ENCODE measurements around the gene SAE1.

The SAE1 gene

DNA sequence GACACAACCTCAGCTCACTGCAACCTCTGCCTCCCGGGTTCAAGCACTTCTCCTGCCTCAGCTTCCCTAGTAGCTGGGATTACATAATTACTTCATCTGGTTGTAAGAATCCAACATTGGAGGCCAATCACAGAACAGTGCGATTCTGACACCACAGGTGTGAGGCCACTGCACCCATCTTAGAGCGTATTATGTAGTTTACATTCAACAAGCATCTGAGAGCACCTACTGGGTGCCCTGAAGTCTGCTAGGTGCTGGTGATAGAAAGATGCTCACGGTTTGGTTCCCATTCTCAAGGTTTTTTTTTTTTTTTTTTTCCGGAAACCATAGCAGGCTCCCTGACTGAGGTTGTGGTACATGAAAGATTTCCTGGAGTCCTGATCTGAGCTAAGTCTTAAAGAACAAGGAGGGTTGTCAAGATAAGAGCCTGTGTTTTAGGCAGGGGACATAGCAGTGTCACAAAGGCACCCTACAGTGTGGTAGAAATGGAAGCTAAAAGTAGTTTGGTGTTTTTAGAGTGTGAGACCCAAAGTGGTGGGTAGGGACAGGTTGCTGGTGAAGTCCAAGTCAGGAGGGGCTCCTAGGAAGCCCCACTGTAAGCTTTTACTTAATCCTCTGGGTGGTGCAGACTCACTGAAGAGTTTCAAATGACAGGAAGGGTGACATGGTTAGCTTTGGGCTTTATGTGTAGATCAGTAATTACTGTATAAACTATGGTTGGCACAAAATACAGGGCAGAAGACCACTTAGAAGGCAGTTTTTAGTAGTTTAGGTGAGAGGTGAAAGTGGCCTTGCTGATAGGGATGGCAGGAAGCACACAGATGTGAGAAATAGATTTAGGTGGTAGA lies 15.2 kb downstream of the SAE1 start:
- Histone ChIP-seq H3K4me1 (ENCODE audit: control extremely low read depth in 1 of 4, control insufficient read depth in 4 of 4, insufficient read depth in 4 of 4, low read length in 3 of 4) (no peaks in the 10 kb centered on the region), H3K27ac (ENCODE audit: insufficient read depth in 1 of 2, low read depth in 1 of 2, low read length in 2 of 2, poor library complexity in 1 of 2, severe bottlenecking in 2 of 2) (no peak overlapping the region), H3K9me3 (ENCODE audit: control extremely low read depth in 1 of 5, control insufficient read depth in 4 of 5, insufficient read depth in 2 of 5, low read depth in 1 of 5, low read length in 4 of 5) (no peaks in the 10 kb centered on the region), H3K27me3 (replicated peaks in 2 of 5; ENCODE audit: control insufficient read depth in 4 of 5, insufficient read depth in 5 of 5, low read length in 4 of 5) (peaks cover 0 to 2% (median 0%) of the 10 kb centered on the region in 5 experiments), H3K36me3 (ENCODE audit: control insufficient read depth in 4 of 4, insufficient read depth in 4 of 4, low read length in 3 of 4) (peaks cover 11 to 66% (median 39%) of the 10 kb centered on the region in 4 experiments), H3K4me3 (ENCODE audit: control insufficient read depth in 1 of 7, extremely low read depth in 1 of 7, insufficient read depth in 4 of 7, low read depth in 2 of 7, low read length in 6 of 7) (no peak overlapping the region)
- ChIA-PET POLR2A (no interaction called here), CTCF (interaction anchor here (0.6 to 8.5 kb wide), 11 partner anchors 8 to 661 kb away, joined by 3 to 105 read pairs (median 3); partner anchors contain the start of gene ZC3H4)
- DNase-seq: no peak
- 88% methylated on average over 3 of the region's 5 CpGs for WGBS (ENCODE audit: insufficient coverage)

DNA sequence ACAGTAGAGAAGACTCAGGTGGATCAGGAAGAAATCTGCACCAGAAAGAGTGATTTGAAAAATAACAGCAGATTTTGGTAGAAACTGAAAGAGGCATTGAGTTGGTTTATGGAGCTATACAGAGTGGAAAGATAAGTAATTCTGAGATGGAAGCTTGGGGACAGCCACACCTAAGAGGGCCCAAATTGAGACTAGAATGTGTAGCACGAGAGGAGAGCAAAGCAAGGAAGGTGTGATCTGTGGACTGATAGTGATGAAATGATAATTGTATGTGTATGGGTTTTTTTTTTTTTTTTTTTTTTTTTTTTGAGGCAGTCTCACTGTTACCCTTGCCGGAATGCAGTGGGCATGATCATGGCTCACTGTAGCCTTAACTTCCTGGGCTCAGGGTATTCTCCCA lies 16.3 kb downstream of the SAE1 start:
- ChIA-PET POLR2A (interaction anchor here (1.1 kb wide), 1 partner anchor 79 kb away, joined by 3 read pairs; no protein-coding TSS in a partner anchor), CTCF (interaction anchor here (1.2 to 8.5 kb wide), 5 partner anchors 9 to 100 kb away, joined by 3 to 105 read pairs (median 7); partner anchors contain the start of gene ZC3H4)
- peaks cover 0 to 2% (median 0%) of the 10 kb centered on the region in 5 experiments for H3K27me3 ChIP-seq (replicated peaks in 2 of 5; ENCODE audit: control insufficient read depth in 4 of 5, insufficient read depth in 5 of 5, low read length in 4 of 5)
- no peak overlapping the region for H3K27ac ChIP-seq (ENCODE audit: insufficient read depth in 1 of 2, low read depth in 1 of 2, low read length in 2 of 2, poor library complexity in 1 of 2, severe bottlenecking in 2 of 2)
- no CpG with 5 or more reads among the region's 2 CpGs for WGBS (ENCODE audit: insufficient coverage)
- no peak for DNase-seq
- H3K4me3 ChIP-seq (ENCODE audit: control insufficient read depth in 1 of 7, extremely low read depth in 1 of 7, insufficient read depth in 4 of 7, low read depth in 2 of 7, low read length in 6 of 7): no peak overlapping the region
- H3K4me1 ChIP-seq (ENCODE audit: control extremely low read depth in 1 of 4, control insufficient read depth in 4 of 4, insufficient read depth in 4 of 4, low read length in 3 of 4): no peaks in the 10 kb centered on the region
- peaks cover 11 to 75% (median 44%) of the 10 kb centered on the region in 4 experiments for H3K36me3 ChIP-seq (ENCODE audit: control insufficient read depth in 4 of 4, insufficient read depth in 4 of 4, low read length in 3 of 4)
- no peaks in the 10 kb centered on the region for H3K9me3 ChIP-seq (ENCODE audit: control extremely low read depth in 1 of 5, control insufficient read depth in 4 of 5, insufficient read depth in 2 of 5, low read depth in 1 of 5, low read length in 4 of 5)

DNA sequence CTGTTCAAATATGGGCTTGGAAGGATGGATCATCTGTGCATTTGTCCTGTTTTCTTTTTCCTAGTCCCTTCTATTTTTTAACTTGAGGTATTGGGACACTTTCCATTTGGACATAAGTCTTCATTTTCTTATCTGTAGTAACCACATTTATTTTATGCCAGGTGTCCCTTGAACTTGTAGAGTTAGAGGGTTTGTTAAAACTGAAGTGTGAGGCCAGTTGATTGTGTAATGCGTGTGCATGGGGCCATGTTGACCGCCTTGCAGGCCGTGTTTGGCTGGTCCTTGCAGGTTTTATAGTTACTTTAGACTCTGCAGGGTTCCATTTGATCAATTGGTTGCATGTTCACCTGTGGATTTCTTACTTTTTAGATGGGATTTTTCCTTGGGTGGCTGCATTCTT lies 21.0 kb downstream of the SAE1 start:
- peaks cover 0 to 2% (median 0%) of the 10 kb centered on the region in 5 experiments for H3K27me3 ChIP-seq (replicated peaks in 2 of 5; ENCODE audit: control insufficient read depth in 4 of 5, insufficient read depth in 5 of 5, low read length in 4 of 5)
- no peaks in the 10 kb centered on the region for H3K9me3 ChIP-seq (ENCODE audit: control extremely low read depth in 1 of 5, control insufficient read depth in 4 of 5, insufficient read depth in 2 of 5, low read depth in 1 of 5, low read length in 4 of 5)
- H3K27ac ChIP-seq (ENCODE audit: insufficient read depth in 1 of 2, low read depth in 1 of 2, low read length in 2 of 2, poor library complexity in 1 of 2, severe bottlenecking in 2 of 2): no peak overlapping the region
- DNase-seq: no peak
- no CpG with 5 or more reads among the region's 3 CpGs for WGBS (ENCODE audit: insufficient coverage)
- ChIA-PET CTCF (interaction anchor here (7.6 kb wide), 1 partner anchor 93 kb away, joined by 28 read pairs; no protein-coding TSS in a partner anchor), POLR2A (no interaction called here)
- H3K4me3 ChIP-seq (ENCODE audit: control insufficient read depth in 1 of 7, extremely low read depth in 1 of 7, insufficient read depth in 4 of 7, low read depth in 2 of 7, low read length in 6 of 7): no peak overlapping the region
- peaks cover 1 to 9% (median 7%) of the 10 kb centered on the region in 4 experiments for H3K4me1 ChIP-seq (ENCODE audit: control extremely low read depth in 1 of 4, control insufficient read depth in 4 of 4, insufficient read depth in 4 of 4, low read length in 3 of 4)
- peaks cover 5 to 70% (median 56%) of the 10 kb centered on the region in 4 experiments for H3K36me3 ChIP-seq (ENCODE audit: control insufficient read depth in 4 of 4, insufficient read depth in 4 of 4, low read length in 3 of 4)

DNA sequence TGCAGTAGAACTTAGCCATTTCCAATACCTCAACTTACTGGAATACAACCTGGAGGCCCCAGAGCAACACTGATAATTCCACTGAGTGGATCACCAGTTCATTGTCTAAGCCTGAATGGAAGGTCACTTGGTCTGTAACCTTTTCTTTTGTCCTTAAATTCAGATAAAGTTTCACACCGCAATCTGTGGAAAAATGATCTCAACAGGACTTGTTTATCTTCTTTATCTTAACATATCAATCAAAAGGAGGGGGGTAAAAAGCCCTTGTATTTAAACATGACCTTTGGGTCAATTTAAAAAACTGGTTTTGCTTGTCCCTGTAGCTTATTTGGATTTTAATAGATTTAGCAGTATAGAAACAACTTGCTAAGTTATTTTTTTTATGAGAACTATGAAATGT lies 21.6 kb downstream of the SAE1 start:
- ChIA-PET CTCF (interaction anchor here (7.6 kb wide), 1 partner anchor 93 kb away, joined by 28 read pairs; no protein-coding TSS in a partner anchor), POLR2A (no interaction called here)
- no CpG with 5 or more reads among the region's 1 CpG for WGBS (ENCODE audit: insufficient coverage)
- H3K27me3 ChIP-seq (replicated peaks in 2 of 5; ENCODE audit: control insufficient read depth in 4 of 5, insufficient read depth in 5 of 5, low read length in 4 of 5): peaks cover 0 to 2% (median 0%) of the 10 kb centered on the region in 5 experiments
- H3K36me3 ChIP-seq (ENCODE audit: control insufficient read depth in 4 of 4, insufficient read depth in 4 of 4, low read length in 3 of 4): peaks cover 5 to 69% (median 51%) of the 10 kb centered on the region in 4 experiments
- no peaks in the 10 kb centered on the region for H3K9me3 ChIP-seq (ENCODE audit: control extremely low read depth in 1 of 5, control insufficient read depth in 4 of 5, insufficient read depth in 2 of 5, low read depth in 1 of 5, low read length in 4 of 5)
- peaks cover 7 to 15% (median 13%) of the 10 kb centered on the region in 4 experiments for H3K4me1 ChIP-seq (ENCODE audit: control extremely low read depth in 1 of 4, control insufficient read depth in 4 of 4, insufficient read depth in 4 of 4, low read length in 3 of 4)
- no peak overlapping the region for H3K27ac ChIP-seq (ENCODE audit: insufficient read depth in 1 of 2, low read depth in 1 of 2, low read length in 2 of 2, poor library complexity in 1 of 2, severe bottlenecking in 2 of 2)
- no peak for DNase-seq
- H3K4me3 ChIP-seq (ENCODE audit: control insufficient read depth in 1 of 7, extremely low read depth in 1 of 7, insufficient read depth in 4 of 7, low read depth in 2 of 7, low read length in 6 of 7): no peak overlapping the region

DNA sequence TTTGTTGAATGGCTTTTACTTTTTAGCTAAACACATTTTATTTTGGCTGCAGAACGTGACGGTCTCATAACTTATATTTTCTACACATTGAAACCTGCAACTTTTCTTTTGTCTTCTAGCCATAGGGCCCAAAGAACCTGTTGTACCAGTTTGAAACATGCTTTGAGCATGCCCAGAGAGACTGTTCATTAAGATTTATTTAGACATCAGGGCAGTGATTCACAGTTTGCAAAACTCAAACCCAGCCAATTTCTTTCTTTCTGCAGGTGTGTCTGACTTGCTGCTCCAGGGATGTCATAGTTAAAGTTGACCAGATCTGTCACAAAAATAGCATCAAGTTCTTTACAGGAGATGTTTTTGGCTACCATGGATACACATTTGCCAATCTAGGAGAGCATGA lies 22.0 kb downstream of the SAE1 start:
- no peak overlapping the region for H3K27ac ChIP-seq (ENCODE audit: insufficient read depth in 1 of 2, low read depth in 1 of 2, low read length in 2 of 2, poor library complexity in 1 of 2, severe bottlenecking in 2 of 2)
- peaks cover 0 to 2% (median 0%) of the 10 kb centered on the region in 5 experiments for H3K27me3 ChIP-seq (replicated peaks in 2 of 5; ENCODE audit: control insufficient read depth in 4 of 5, insufficient read depth in 5 of 5, low read length in 4 of 5)
- H3K4me3 ChIP-seq (ENCODE audit: control insufficient read depth in 1 of 7, extremely low read depth in 1 of 7, insufficient read depth in 4 of 7, low read depth in 2 of 7, low read length in 6 of 7): no peak overlapping the region
- no peak for DNase-seq
- POLR2A ChIA-PET: no interaction called here
- no peaks in the 10 kb centered on the region for H3K9me3 ChIP-seq (ENCODE audit: control extremely low read depth in 1 of 5, control insufficient read depth in 4 of 5, insufficient read depth in 2 of 5, low read depth in 1 of 5, low read length in 4 of 5)
- peaks cover 11 to 19% (median 17%) of the 10 kb centered on the region in 4 experiments for H3K4me1 ChIP-seq (ENCODE audit: control extremely low read depth in 1 of 4, control insufficient read depth in 4 of 4, insufficient read depth in 4 of 4, low read length in 3 of 4)
- WGBS (ENCODE audit: insufficient coverage): 100% methylated on average over 2 of the region's 2 CpGs
- CTCF ChIA-PET: interaction anchor here (7.6 kb wide), 1 partner anchor 92 kb away, joined by 28 read pairs; no protein-coding TSS in a partner anchor
- peaks cover 5 to 74% (median 51%) of the 10 kb centered on the region in 4 experiments for H3K36me3 ChIP-seq (ENCODE audit: control insufficient read depth in 4 of 4, insufficient read depth in 4 of 4, low read length in 3 of 4)

DNA sequence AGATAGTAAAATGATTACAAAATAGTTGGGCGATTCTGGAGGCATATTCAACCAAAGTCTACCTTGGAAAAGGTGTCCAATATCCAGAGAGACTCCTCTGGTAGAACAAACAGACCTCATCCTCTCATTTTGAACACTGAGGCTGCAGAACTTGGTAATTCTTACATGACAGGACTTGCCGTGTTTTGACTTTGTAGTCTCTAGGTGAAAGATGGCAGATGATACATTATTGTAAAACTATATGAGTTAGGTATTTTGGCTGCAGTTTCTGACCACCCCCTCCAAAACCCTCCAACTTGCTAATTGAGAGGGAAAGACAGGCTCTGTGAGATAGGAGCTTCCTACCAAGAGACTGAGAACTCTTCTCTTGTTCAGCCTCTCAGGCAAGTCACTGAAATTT lies 22.6 kb downstream of the SAE1 start:
- H3K4me1 ChIP-seq (ENCODE audit: control extremely low read depth in 1 of 4, control insufficient read depth in 4 of 4, insufficient read depth in 4 of 4, low read length in 3 of 4): peaks cover 18 to 25% (median 24%) of the 10 kb centered on the region in 4 experiments
- H3K9me3 ChIP-seq (ENCODE audit: control extremely low read depth in 1 of 5, control insufficient read depth in 4 of 5, insufficient read depth in 2 of 5, low read depth in 1 of 5, low read length in 4 of 5): no peaks in the 10 kb centered on the region
- H3K36me3 ChIP-seq (ENCODE audit: control insufficient read depth in 4 of 4, insufficient read depth in 4 of 4, low read length in 3 of 4): peaks cover 5 to 74% (median 48%) of the 10 kb centered on the region in 4 experiments
- no peak overlapping the region for H3K4me3 ChIP-seq (ENCODE audit: control insufficient read depth in 1 of 7, extremely low read depth in 1 of 7, insufficient read depth in 4 of 7, low read depth in 2 of 7, low read length in 6 of 7)
- no peak overlapping the region for H3K27ac ChIP-seq (ENCODE audit: insufficient read depth in 1 of 2, low read depth in 1 of 2, low read length in 2 of 2, poor library complexity in 1 of 2, severe bottlenecking in 2 of 2)
- 83% methylated on average over 1 of the region's 2 CpGs for WGBS (ENCODE audit: insufficient coverage)
- ChIA-PET POLR2A (no interaction called here), CTCF (interaction anchor here (1.6 to 7.6 kb wide), 2 partner anchors 91 to 94 kb away, joined by 4 to 28 read pairs; no protein-coding TSS in a partner anchor)
- H3K27me3 ChIP-seq (replicated peaks in 2 of 5; ENCODE audit: control insufficient read depth in 4 of 5, insufficient read depth in 5 of 5, low read length in 4 of 5): peaks cover 0 to 2% (median 0%) of the 10 kb centered on the region in 5 experiments
- no peak for DNase-seq
